GM21529 (cell line): ENCODE measurements around the gene VGLL3.
"Not testable (repeated sequence)": the region's sequence is repeated elsewhere in the genome, so short reads cannot be mapped to it uniquely, and the experiment has no call there.

Experiments used
- ATAC-seq: cut with Tn5 transposase; IDR thresholded peaks from one replicate; pipeline ENCODE4 v1.9.1; 2021; ENCODE audit not compliant: unreplicated experiment

Gene VGLL3

GRCh38 chr3:86989611-86990010, 1.3 kb downstream of the VGLL3 start:
- no peak for ATAC-seq

- no peak for ATAC-seq
Observed at GRCh38 chr3:86989006-86989405, 1.9 kb downstream of the VGLL3 start.

GRCh38 chr3:86988235-86988634, 2.7 kb downstream of the VGLL3 start:
- ATAC-seq: no peak

- no peak for ATAC-seq
Observed at GRCh38 chr3:86987421-86987715, 3.6 kb downstream of the VGLL3 start.

GRCh38 chr3:86986671-86987420, 4.1 kb downstream of the VGLL3 start:
- ATAC-seq: no peak

GRCh38 chr3:86985181-86985826, 5.6 kb downstream of the VGLL3 start:
- no peak for ATAC-seq

GRCh38 chr3:86984271-86984670, 6.7 kb downstream of the VGLL3 start:
- no peak for ATAC-seq

GRCh38 chr3:86982883-86983282, 8.1 kb downstream of the VGLL3 start:
- no peak for ATAC-seq

GRCh38 chr3:86978111-86978551, 12.8 kb downstream of the VGLL3 start:
- ATAC-seq: no peak

GRCh38 chr3:86976219-86976618, 14.7 kb downstream of the VGLL3 start:
- ATAC-seq: no peak

GRCh38 chr3:86974177-86974576, 16.8 kb downstream of the VGLL3 start:
- not testable (repeated sequence) for ATAC-seq

- ATAC-seq: no peak
Observed at GRCh38 chr3:86973440-86973839, 17.5 kb downstream of the VGLL3 start.

GRCh38 chr3:86969500-86970189, 21.3 kb downstream of the VGLL3 start:
- ATAC-seq: peak; percentile 73

GRCh38 chr3:86968244-86968932, 22.6 kb downstream of the VGLL3 start:
- no peak for ATAC-seq

GRCh38 chr3:86967062-86967461, 23.9 kb downstream of the VGLL3 start:
- no peak for ATAC-seq

- no peak for ATAC-seq
Observed at GRCh38 chr3:86965166-86965565, 25.8 kb downstream of the VGLL3 start.

- ATAC-seq: no peak
Observed at GRCh38 chr3:86963611-86964010, 27.3 kb downstream of the VGLL3 start.

GRCh38 chr3:86961297-86961696, 29.7 kb downstream of the VGLL3 start:
- no peak for ATAC-seq

- ATAC-seq: no peak
Observed at GRCh38 chr3:86960550-86960949, 30.4 kb downstream of the VGLL3 start.

GRCh38 chr3:86958534-86958933, 32.4 kb downstream of the VGLL3 start:
- ATAC-seq: no peak

- ATAC-seq: no peak
Observed at GRCh38 chr3:86954747-86955146, 36.2 kb downstream of the VGLL3 start.

- ATAC-seq: no peak
Observed at GRCh38 chr3:86954226-86954625, 36.7 kb downstream of the VGLL3 start.
